CD14-positive monocyte (primary cell): ENCODE data around the gene WDR49. TPM values are rescaled to one million over a fixed set of nuclear protein-coding genes. Genes with fewer than 3 reads are reported as not detected.

ENCODE experiments used
- DNase-seq, 3 donors: peaks; one replicate each; pipeline ENCODE4 v3.0.0-alpha.2; 2011 to 2022
- H2AFZ ChIP-seq: 2 replicates; pipeline ENCODE4 v1.6.0; 2012; ENCODE audit warnings: mild to moderate bottlenecking, low read depth, low read length, inconsistent platforms; ENCODE audit not compliant: insufficient read depth, poor library complexity, severe bottlenecking
- H3K27ac ChIP-seq, 2 donors: 1 replicate in 1 of 2; 2 replicates in 1 of 2; pipeline ENCODE4 v1.5.1; 2012 to 2013; ENCODE audit warnings: low read length in 2 of 2, control low read depth in 1 of 2, inconsistent platforms in 1 of 2, low read depth in 1 of 2, mild to moderate bottlenecking in 1 of 2
- H3K27me3 ChIP-seq, 2 donors: one replicate each; pipeline versions ENCODE4 v1.6.0 to v1.6.1; 2011 to 2013; ENCODE audit warnings: low read length in 2 of 2; ENCODE audit not compliant: control insufficient read depth in 2 of 2, insufficient read depth in 2 of 2
- H3K36me3 ChIP-seq, 2 donors: replicated peaks in 1 of 2; 1 replicate in 1 of 2; 2 replicates in 1 of 2; pipeline versions ENCODE4 v1.5.1 to v1.6.1; 2012 to 2013; ENCODE audit warnings: low read length in 2 of 2, control low read depth in 1 of 2, inconsistent platforms in 1 of 2, mild to moderate bottlenecking in 1 of 2; ENCODE audit not compliant: insufficient read depth in 2 of 2, control insufficient read depth in 1 of 2
- H3K4me1 ChIP-seq, 2 donors: 1 replicate in 1 of 2; 2 replicates in 1 of 2; pipeline versions ENCODE4 v1.5.1 to v1.6.1; 2012 to 2013; ENCODE audit warnings: low read length in 2 of 2, control low read depth in 1 of 2, inconsistent platforms in 1 of 2, mild to moderate bottlenecking in 1 of 2, moderate library complexity in 1 of 2; ENCODE audit not compliant: insufficient read depth in 2 of 2, control insufficient read depth in 1 of 2
- H3K4me2 ChIP-seq: replicated peaks from 2 replicates; pipeline ENCODE3; 2012; ENCODE audit warnings: low read length, moderate library complexity, mild to moderate bottlenecking; ENCODE audit not compliant: poor library complexity, severe bottlenecking; ENCODE audit errors: extremely low read depth
- H3K4me3 ChIP-seq, 3 experiments: fragments of 200-600 bp in 1 of 3; sonication (generic) in 1 of 3; replicated peaks in 1 of 3; 1 replicate in 2 of 3; 2 replicates in 1 of 3; pipeline ENCODE4 v1.5.1; 2011 to 2013; ENCODE audit warnings: low read length in 3 of 3, mild to moderate bottlenecking in 3 of 3, control low read depth in 2 of 3, low read depth in 2 of 3, inconsistent platforms in 1 of 3, moderate library complexity in 1 of 3
- H3K79me2 ChIP-seq: 2 replicates; pipeline ENCODE4 v1.6.0; 2012; ENCODE audit warnings: mild to moderate bottlenecking, control low read depth, inconsistent platforms, low read length, moderate library complexity; ENCODE audit not compliant: insufficient read depth
- H3K9ac ChIP-seq: 2 replicates; pipeline ENCODE4 v1.6.0; 2017; ENCODE audit warnings: low read length, mild to moderate bottlenecking; ENCODE audit not compliant: insufficient read depth, poor library complexity, severe bottlenecking
- H3K9me3 ChIP-seq, 2 donors: replicated peaks in 1 of 2; 1 replicate in 1 of 2; 2 replicates in 1 of 2; pipeline versions ENCODE4 v1.5.1 to v1.6.1; 2012 to 2013; ENCODE audit warnings: low read length in 2 of 2, control low read depth in 1 of 2; ENCODE audit not compliant: control insufficient read depth in 1 of 2, insufficient read depth in 1 of 2
- H4K20me1 ChIP-seq: 2 replicates; pipeline ENCODE4 v1.6.0; 2012; ENCODE audit warnings: mild to moderate bottlenecking, low read length, control low read depth, moderate library complexity; ENCODE audit not compliant: insufficient read depth
- H3K27ac Mint-ChIP-seq, 7 donors: one replicate each; pipeline ENCODE4 v1.8.0; 2020; ENCODE audit warnings: mild to moderate bottlenecking in 7 of 7, mixed read lengths in 7 of 7, moderate library complexity in 6 of 7, inconsistent platforms in 2 of 7
- H3K27me3 Mint-ChIP-seq, 3 donors: one replicate each; pipeline ENCODE4 v1.8.0; 2021 to 2022; ENCODE audit warnings: low read depth in 3 of 3, mild to moderate bottlenecking in 3 of 3, mixed read lengths in 3 of 3, moderate library complexity in 3 of 3, inconsistent platforms in 1 of 3
- H3K36me3 Mint-ChIP-seq, 2 donors: one replicate each; pipeline ENCODE4 v1.8.0; 2020; ENCODE audit warnings: mixed read lengths in 2 of 2, inconsistent platforms in 1 of 2, mild to moderate bottlenecking in 1 of 2
- H3K4me1 Mint-ChIP-seq: one replicate; pipeline ENCODE4 v1.8.0; 2020; ENCODE audit warnings: mild to moderate bottlenecking, mixed read lengths
- H3K4me3 Mint-ChIP-seq, 2 donors: one replicate each; pipeline ENCODE4 v1.8.0; 2020; ENCODE audit warnings: mild to moderate bottlenecking in 2 of 2, mixed read lengths in 2 of 2, moderate library complexity in 1 of 2
- H3K9me3 Mint-ChIP-seq, 7 donors: one replicate each; pipeline ENCODE4 v1.8.0; 2020 to 2022; ENCODE audit warnings: mixed read lengths in 7 of 7, mild to moderate bottlenecking in 6 of 7, moderate library complexity in 6 of 7, inconsistent platforms in 2 of 7
- CTCF ChIP-seq: fragments of 200-600 bp; IDR thresholded peaks from one replicate; pipeline ENCODE4 v1.8.0; 2022; ENCODE audit warnings: antibody characterized with exemption, mild to moderate bottlenecking
- WGBS: methylation state at CpG from one replicate; pipeline ENCODE4 v1.1.5; 2013; ENCODE audit warnings: missing lambda C conversion rate; ENCODE audit not compliant: insufficient coverage; 5-methylcytosine and 5-hydroxymethylcytosine counted together
- intact Hi-C, 2 donors: fragments of 100-400 bp; cut with micrococcal nuclease; formaldehyde crosslinking; loops; one replicate each; pipeline versions ENCODE4 v1.15.0 to v1.15.1; 2023
- polyA plus RNA-seq, 3 donors: library from polyadenylated mRNA; depleted of rRNA in 1 of 3; unstranded in 2 of 3; stranded (reverse) in 1 of 3; fragments of 300-500 nt in 2 of 3; fragments of >200 nt in 1 of 3; fragmentation: Illumina TruSeq in 2 of 3; gene quantifications; 1 replicate in 2 of 3; 2 replicates in 1 of 3; pipeline ENCODE4 v1.2.3, GENCODE V29; 2012 to 2021
- small RNA-seq: library from RNA; depleted of rRNA; stranded (forward); fragments of <200 nt; gene quantifications from one replicate; pipeline ENCODE3, GENCODE V24; 2012; ENCODE audit warnings: low read depth; ENCODE audit not compliant: insufficient read length

WDR49 gene
- polyA plus RNA-seq, 3 donors: 1.1 to 5.0 (median 4.2) TPM

DNA sequence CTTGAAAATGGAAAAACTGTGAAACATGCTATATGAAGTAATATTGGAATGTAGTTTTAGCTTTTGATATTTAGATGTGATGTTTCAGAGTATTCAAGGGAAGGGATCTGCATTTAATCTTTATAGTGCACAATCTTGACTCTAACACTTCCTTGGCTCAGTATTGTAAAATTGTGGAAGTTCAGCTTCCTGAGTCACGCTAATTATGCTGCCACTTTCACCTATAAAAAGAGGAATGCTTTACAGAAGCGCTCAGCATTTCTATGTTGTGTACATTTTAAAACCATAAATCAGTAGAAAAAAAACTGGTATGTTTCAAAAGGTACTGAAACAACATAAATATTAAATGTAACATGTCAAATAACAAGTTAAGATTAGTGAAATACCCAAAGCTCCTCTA lies 212.5 kb downstream of the WDR49 start:
- Histone ChIP-seq H3K4me1 (no peaks in the 10 kb centered on the region), H3K9ac (no peak overlapping the region), H4K20me1 (no peaks in the 10 kb centered on the region), H3K27me3 (no peaks in the 10 kb centered on the region), H2AFZ (no peak overlapping the region), H3K4me2 (no peak overlapping the region), H3K9me3 (no peaks in the 10 kb centered on the region), H3K4me3 (no peak overlapping the region), H3K79me2 (no peaks in the 10 kb centered on the region), H3K36me3 (no peaks in the 10 kb centered on the region), H3K27ac (no peak overlapping the region)
- no peaks in the 10 kb centered on the region for H3K27me3 Mint-ChIP-seq
- TF ChIP-seq CTCF: no peak
- H3K4me3 Mint-ChIP-seq: no peak overlapping the region
- intact Hi-C loops: no loop called here
- no peaks in the 10 kb centered on the region for H3K9me3 Mint-ChIP-seq
- WGBS: no CpG with 5 or more reads among the region's 2 CpGs
- peaks cover 2% of the 10 kb centered on the region for H3K4me1 Mint-ChIP-seq
- DNase-seq: peak in 1 of 3 donors; percentile 10
- H3K27ac Mint-ChIP-seq: no peak overlapping the region
- H3K36me3 Mint-ChIP-seq: peaks cover 2 to 7% of the 10 kb centered on the region in 2 donors

DNA sequence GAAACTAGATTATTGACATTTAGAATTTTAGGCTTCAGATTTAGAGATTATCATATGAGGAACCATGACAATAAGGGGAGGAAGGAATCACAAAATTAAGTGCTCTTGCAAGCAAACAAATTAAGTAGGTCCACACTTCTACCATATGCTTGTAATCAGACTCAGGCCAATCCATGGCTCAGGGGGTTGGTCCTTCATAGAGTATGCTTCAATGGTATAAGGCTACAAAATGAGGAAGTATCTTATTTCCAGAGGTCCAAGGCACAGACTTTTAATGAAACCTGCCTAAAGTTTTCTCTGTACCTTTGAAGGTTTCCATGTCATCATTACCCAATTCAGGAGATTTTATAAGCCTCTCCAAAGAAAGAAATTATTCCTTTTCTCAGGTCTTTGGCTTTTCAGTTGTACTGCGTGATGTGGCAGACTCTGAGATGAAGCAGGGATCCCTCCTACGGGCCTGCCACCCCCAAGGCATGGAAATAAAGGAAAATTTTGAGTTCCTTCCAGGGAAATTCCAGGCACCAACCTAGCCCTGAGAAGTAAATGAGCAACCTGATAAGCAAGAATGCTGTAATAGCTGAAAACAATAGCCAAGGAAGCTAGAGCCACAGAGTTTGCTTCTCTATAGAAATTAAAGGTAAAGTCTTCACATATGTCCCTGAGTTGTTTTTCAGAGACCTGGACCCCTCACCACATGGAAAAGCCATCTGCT lies 216.2 kb downstream of the WDR49 start:
- Mint-ChIP-seq H3K9me3 (peaks cover 0 to 4% (median 0%) of the 10 kb centered on the region in 7 donors), H3K4me3 (no peak overlapping the region), H3K4me1 (peaks cover 2% of the 10 kb centered on the region), H3K36me3 (peaks cover 1 to 2% of the 10 kb centered on the region in 2 donors), H3K27me3 (no peaks in the 10 kb centered on the region), H3K27ac (no peak overlapping the region)
- no peak overlapping the region for H3K4me3 ChIP-seq
- H3K4me2 ChIP-seq: no peak overlapping the region
- WGBS: 100% methylated on average over 1 of the region's 2 CpGs
- DNase-seq: no peak
- H3K27me3 ChIP-seq: no peaks in the 10 kb centered on the region
- H4K20me1 ChIP-seq: no peaks in the 10 kb centered on the region
- H3K36me3 ChIP-seq: no peaks in the 10 kb centered on the region
- intact Hi-C loops: no loop called here
- H3K4me1 ChIP-seq: no peaks in the 10 kb centered on the region
- H3K27ac ChIP-seq: no peak overlapping the region
- no peak overlapping the region for H3K9ac ChIP-seq
- no peaks in the 10 kb centered on the region for H3K9me3 ChIP-seq
- no peak for TF ChIP-seq CTCF
- H3K79me2 ChIP-seq: no peaks in the 10 kb centered on the region
- no peak overlapping the region for H2AFZ ChIP-seq

Small RNA genes lying within 50 kb of the gene (small RNA-seq; reads per million reads assigned to genes)
- not detected for gene HMGN1P8

Other genes starting within 250 kb of the WDR49 start
- gene SERPINI2, start 179.9 kb downstream of the WDR49 start, polyA plus RNA-seq: 1 to 10 TPM in 1 of 3 donors, not detected in 2; 1.1 TPM
- 10 to 100 TPM; 31.7 to 61.8 (median 61.5) TPM for gene PDCD10, start 81.0 kb upstream of the WDR49 start, polyA plus RNA-seq
- gene SERPINI1, start 81.8 kb upstream of the WDR49 start, polyA plus RNA-seq: 1 to 10 TPM in 1 of 3 donors, under 1 TPM in 2; 0.12 to 1.6 (median 0.27) TPM